Endothelial cell of hepatic sinusoid (primary cell): ENCODE results near the gene PPP1R11.

ENCODE experiments used
- in situ Hi-C: cut with HindIII; loops from 2 replicates; pipeline ENCODE4 v1.10.0; 2017; ENCODE audit warnings: low sequenced_read_pairs

The PPP1R11 gene

GRCh38 chr6:30061092-30061857 is 5.7 kb upstream of the PPP1R11 start, which contains the start of gene POLR1H:
Gene POLR1H (plus strand): TSS chr6:30061265. CDS start chr6:30061525, 260 bp downstream.
- in situ Hi-C loops = no loop called here

- in situ Hi-C loops = no loop called here
Observed at GRCh38 chr6:30061858-30062458, 5.0 kb upstream of the PPP1R11 start.

GRCh38 chr6:30062471-30063178 is 4.4 kb upstream of the PPP1R11 start:
- in situ Hi-C loops = no loop called here

- in situ Hi-C loops = no loop called here
Observed at GRCh38 chr6:30063315-30063714, 3.7 kb upstream of the PPP1R11 start.

- in situ Hi-C loops = no loop called here
Observed at GRCh38 chr6:30066082-30066481, 916 bp upstream of the PPP1R11 start.

- in situ Hi-C loops = no loop called here
Observed at GRCh38 chr6:30067460-30068139, 602 bp downstream of the PPP1R11 start.

- in situ Hi-C loops = no loop called here
Observed at GRCh38 chr6:30071081-30071818, 4.3 kb downstream of the PPP1R11 start.

- in situ Hi-C loops = no loop called here
Observed at GRCh38 chr6:30071858-30072257, 4.9 kb downstream of the PPP1R11 start.

- in situ Hi-C loops = no loop called here
Observed at GRCh38 chr6:30073489-30074235, 6.7 kb downstream of the PPP1R11 start.

GRCh38 chr6:30074331-30075093 is 7.5 kb downstream of the PPP1R11 start:
- in situ Hi-C loops = no loop called here

GRCh38 chr6:30075094-30075789 is 8.2 kb downstream of the PPP1R11 start, which contains the start of gene RNF39:
Gene RNF39 (minus strand): TSS chr6:30075769. CDS start chr6:30075585, 184 bp downstream.
- in situ Hi-C loops = no loop called here

- in situ Hi-C loops = no loop called here
Observed at GRCh38 chr6:30075790-30076732, 9.1 kb downstream of the PPP1R11 start.

- in situ Hi-C loops = no loop called here
Observed at GRCh38 chr6:30077218-30077617, 10.2 kb downstream of the PPP1R11 start.

GRCh38 chr6:30087876-30088275 is 20.9 kb downstream of the PPP1R11 start:
- in situ Hi-C loops = no loop called here

- in situ Hi-C loops = loop anchor here (10.0 kb wide), 1 partner anchor 63 kb away; no protein-coding TSS in a partner anchor
Observed at GRCh38 chr6:30091577-30092381, 24.8 kb downstream of the PPP1R11 start.

GRCh38 chr6:30092852-30093543 is 26.0 kb downstream of the PPP1R11 start:
- in situ Hi-C loops = loop anchor here (10.0 kb wide), 1 partner anchor 62 kb away; no protein-coding TSS in a partner anchor
